ENCODE results near the gene BRSK1.

Gene BRSK1

DNA sequence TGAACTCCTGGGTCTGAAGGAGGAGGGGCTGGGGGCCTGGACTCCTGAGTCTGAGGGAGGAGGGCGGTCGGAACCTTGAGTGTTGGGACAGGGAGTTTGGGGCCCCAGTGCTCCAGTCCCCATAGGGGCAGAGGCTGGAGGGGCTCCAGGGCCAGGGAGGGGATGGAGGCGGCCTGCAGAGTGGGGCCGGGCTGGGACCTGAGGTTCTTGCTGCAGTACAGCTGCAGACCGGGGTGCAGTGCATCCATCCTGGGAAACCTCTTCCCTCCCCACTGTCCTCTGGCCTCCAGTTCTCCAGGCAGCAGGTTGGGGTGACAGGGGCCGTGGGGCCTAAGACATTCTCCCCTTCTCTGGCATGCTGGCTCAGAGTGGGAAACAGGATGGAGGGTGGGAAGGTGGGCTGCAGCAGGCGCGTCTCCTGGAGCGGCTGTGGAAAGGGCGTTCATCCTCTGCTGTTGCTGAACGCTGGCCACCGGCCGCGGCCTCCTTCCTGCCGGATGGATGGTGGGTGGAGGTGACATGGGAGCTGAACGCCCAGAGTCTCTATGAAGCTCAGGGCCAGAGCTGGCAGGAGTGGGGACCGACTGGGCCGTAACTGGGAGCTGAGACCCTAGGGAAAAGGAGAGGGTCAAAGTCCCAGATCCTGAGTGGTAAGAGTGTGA, 1.6 kb downstream of the BRSK1 start:
- H3K36me3 Mint-ChIP-seq (ENCODE audit: insufficient read depth): peaks cover 6% of the 10 kb centered on the region
- DNase-seq (no peak), ATAC-seq (replicated peaks) (no peak)
- no peaks in the 10 kb centered on the region for H3K27me3 Mint-ChIP-seq
- peak overlapping the region; percentile 48 to 62 for H3K4me3 Mint-ChIP-seq
- peak overlapping the region; percentile 62 to 66 for H3K27ac Mint-ChIP-seq
- H3K4me1 Mint-ChIP-seq (ENCODE audit: low read depth in 2 of 2): peaks cover 15 to 16% of the 10 kb centered on the region in 2 donors
- H3K9me3 Mint-ChIP-seq: no peaks in the 10 kb centered on the region

DNA sequence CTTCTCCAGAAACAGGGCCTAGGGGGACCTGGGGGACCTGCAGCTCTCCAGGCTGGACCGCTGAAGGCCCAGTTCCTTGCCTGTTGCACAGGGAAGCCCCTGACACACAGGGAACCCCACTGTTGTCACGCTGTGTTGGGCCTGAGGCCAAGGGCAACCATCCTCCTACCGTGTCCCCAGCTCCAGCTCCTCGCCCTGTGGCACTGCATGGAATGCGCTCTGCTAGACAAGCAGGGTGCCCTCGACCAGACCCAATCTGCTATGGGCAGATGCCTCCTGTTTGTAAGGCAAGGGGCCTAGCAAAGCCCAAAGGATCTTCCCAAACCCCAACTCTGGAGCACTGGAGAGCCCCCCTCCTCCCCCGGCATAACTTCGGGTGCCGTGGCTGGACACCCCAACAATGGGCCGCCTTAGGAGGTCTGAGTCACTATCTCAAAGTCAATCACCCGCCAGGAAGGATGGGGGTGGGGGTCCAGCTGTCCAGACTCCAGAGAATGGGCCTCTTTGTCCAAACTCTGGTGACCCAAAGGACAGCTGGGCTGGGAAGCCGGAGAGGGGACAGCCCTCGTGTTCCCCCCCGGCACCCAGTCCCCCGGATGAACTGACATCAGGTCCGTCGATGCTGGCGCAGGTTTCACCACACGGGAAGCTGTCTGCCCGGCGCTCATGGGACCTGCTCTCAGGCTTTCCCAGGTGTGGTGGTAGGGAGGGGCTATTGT, 3.7 kb downstream of the BRSK1 start:
- Mint-ChIP-seq H3K36me3 (ENCODE audit: insufficient read depth) (no peaks in the 10 kb centered on the region), H3K9me3 (no peaks in the 10 kb centered on the region), H3K27ac (peak overlapping the region in 1 of 2 donors; percentile 25)

DNA sequence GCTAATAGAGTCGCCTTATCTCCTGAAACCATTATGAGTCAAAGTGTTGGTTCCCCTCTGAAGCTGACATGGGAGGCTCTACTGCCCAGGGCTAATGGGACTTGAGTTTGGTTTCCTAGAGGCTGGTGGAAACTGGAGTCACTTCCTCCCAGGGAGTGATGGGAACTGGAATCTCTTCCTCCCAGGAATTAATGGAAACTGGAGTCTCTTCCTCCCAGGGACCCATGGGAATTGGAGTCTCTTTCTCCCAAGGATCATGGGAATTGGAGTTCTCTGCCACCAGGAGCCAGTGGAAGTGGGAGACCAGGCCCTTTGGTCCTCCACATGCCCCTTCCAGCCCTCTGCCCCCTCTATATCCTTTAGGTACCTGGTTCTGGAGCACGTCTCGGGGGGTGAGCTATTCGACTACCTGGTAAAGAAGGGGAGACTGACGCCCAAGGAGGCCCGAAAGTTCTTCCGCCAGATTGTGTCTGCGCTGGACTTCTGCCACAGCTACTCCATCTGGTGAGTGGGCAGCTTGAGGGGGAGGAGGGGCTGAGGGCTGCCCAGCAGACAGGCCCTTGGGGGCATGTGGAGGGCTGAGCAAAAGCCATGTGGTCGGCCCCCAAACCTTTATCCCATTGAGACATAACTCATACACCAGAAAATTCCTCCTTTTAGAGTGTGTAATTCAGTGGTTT, 5.5 kb downstream of the BRSK1 start:
- Mint-ChIP-seq H3K36me3 (ENCODE audit: insufficient read depth) (no peaks in the 10 kb centered on the region), H3K4me1 (ENCODE audit: low read depth in 2 of 2) (peaks cover 5 to 7% of the 10 kb centered on the region in 2 donors), H3K27ac (no peak overlapping the region), H3K27me3 (no peaks in the 10 kb centered on the region), H3K9me3 (no peaks in the 10 kb centered on the region), H3K4me3 (no peak overlapping the region)
- DNase-seq (no peak), ATAC-seq (replicated peaks) (no peak)

More for the DNA sequence above, 3.7 kb downstream of the BRSK1 start:
- DNase-seq (no peak), ATAC-seq (replicated peaks) (no peak)
- Mint-ChIP-seq H3K4me3 (no peak overlapping the region), H3K4me1 (ENCODE audit: low read depth in 2 of 2) (peaks cover 14 to 15% of the 10 kb centered on the region in 2 donors), H3K27me3 (no peaks in the 10 kb centered on the region)

DNA sequence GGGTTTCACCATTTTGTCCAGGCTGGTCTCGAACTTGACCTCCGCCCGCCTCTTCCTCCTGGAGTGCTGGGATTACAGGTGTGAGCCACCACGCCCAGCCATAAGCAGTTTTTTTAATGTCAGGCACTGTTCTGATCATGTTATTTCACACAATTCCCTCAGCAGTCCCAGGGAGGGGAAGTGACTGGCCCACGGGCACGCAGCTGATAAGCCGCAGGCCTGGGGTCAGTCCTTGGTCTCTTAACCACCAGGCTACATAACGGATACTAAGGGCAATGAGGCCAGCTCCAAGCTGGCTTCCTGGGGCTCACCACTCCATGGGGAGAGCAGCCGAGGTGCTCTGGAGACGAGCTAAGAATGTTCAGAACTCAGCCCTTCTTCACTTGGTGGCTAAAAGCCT, 13.5 kb downstream of the BRSK1 start:
- Mint-ChIP-seq H3K27me3 (no peaks in the 10 kb centered on the region), H3K4me1 (ENCODE audit: low read depth in 2 of 2) (peaks cover 4 to 25% of the 10 kb centered on the region in 2 donors), H3K36me3 (ENCODE audit: insufficient read depth) (peaks cover 24% of the 10 kb centered on the region), H3K9me3 (no peaks in the 10 kb centered on the region), H3K4me3 (no peak overlapping the region), H3K27ac (peak overlapping the region in 1 of 2 donors; percentile 15)
- no peak for ATAC-seq (replicated peaks)
- no peak for DNase-seq

DNA sequence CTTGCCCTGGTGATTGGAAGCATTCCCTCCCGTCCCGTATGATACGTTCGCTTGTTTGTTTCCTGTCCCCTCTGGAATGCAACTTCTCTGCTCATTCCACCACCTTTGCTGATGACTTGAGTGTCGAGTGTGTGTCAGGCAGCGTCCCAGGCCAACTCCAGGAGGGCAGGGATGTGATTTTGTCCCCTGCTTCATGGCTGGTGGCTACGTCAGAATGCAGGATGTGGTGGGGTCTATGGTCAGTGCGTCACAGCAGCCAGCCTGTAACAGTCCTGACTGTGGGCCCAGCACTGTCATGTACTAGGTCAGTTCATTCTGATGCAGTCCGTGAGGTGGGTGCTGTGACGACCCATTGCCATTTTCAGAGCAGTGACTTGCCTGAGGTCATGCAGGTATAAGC, 16.2 kb downstream of the BRSK1 start:
- Mint-ChIP-seq H3K36me3 (ENCODE audit: insufficient read depth) (peaks cover 19% of the 10 kb centered on the region), H3K27ac (peak overlapping the region in 1 of 2 donors; percentile 90), H3K9me3 (no peaks in the 10 kb centered on the region), H3K27me3 (no peaks in the 10 kb centered on the region), H3K4me1 (ENCODE audit: low read depth in 2 of 2) (peaks cover 4 to 25% of the 10 kb centered on the region in 2 donors), H3K4me3 (peak overlapping the region in 1 of 2 donors; percentile 28)
- no peak for DNase-seq
- no peak for ATAC-seq (replicated peaks)

DNA sequence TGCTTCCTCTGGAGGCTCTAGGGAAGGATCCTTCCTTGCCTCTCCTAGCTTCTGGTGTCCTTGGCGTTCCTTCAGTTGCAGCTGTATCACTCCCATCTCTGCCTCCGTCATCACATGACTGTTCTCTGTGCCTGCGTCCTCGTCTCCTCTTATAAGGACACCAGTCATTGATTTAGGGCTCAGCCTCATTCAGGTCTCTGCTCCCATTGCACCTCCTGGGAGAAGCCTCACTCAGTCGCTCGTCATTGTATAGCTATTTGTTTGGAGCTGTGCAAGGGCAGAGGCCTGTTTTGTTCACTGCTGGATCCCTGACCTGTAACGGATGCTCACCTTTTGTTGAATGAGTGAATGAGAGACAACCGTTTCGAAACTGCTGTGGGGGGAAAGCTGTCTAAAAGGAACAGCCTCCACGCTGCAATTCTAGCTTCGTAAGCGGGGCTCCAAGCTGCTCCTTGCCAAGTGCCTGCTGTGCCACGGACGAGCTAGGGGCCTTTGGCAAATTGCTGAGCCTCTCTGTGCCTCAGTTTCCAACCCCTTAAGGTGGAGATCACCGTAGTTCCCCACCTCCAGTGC, 17.2 kb downstream of the BRSK1 start:
- no peak for DNase-seq
- peak overlapping the region; percentile 75 to 84 for H3K4me3 Mint-ChIP-seq
- peaks cover 4 to 28% of the 10 kb centered on the region in 2 donors for H3K4me1 Mint-ChIP-seq (ENCODE audit: low read depth in 2 of 2)
- H3K36me3 Mint-ChIP-seq (ENCODE audit: insufficient read depth): peaks cover 19% of the 10 kb centered on the region
- H3K9me3 Mint-ChIP-seq: no peaks in the 10 kb centered on the region
- no peaks in the 10 kb centered on the region for H3K27me3 Mint-ChIP-seq
- H3K27ac Mint-ChIP-seq: peak overlapping the region in 1 of 2 donors; percentile 90
- ATAC-seq (replicated peaks): no peak

DNA sequence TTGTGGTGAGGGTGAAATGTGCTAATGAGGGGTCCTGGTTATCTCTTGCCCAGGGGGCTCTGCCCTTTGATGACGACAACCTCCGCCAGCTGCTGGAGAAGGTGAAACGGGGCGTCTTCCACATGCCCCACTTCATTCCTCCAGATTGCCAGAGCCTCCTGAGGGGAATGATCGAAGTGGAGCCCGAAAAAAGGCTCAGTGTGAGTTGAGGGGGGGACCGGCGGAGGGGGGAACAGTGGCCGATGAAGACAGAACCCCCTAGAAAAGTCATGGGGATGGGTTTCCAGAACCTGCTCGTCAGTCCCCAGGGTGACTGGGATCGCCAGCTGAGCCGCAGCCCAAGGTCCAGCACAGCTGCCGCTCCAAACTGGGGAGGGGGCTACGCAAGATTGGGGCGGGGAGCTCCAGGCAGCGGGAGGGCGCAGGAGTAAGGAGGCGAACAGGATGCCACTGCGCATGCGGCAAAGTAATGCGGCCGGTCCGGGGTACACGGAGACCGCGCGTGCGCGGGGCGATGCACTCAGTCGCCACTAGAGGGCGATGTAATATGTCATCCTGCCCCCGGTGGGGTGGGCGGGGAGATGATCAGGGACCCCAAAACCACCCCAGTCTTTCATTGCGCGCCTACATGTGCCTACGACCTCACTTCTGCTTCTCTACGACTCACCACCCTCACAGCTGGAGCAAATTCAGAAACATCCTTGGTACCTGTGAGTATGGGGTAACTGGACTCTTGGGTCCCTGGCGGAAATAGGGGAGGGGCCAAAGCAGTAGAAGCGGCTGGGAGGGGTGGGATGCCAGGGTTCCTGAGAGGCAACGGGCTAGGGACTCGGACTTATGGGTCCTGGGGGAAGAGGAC, 17.9 kb downstream of the BRSK1 start:
- Mint-ChIP-seq H3K36me3 (ENCODE audit: insufficient read depth) (peaks cover 19% of the 10 kb centered on the region), H3K4me3 (peak overlapping the region; percentile 75 to 84), H3K27ac (peak overlapping the region; percentile 88 to 89), H3K4me1 (ENCODE audit: low read depth in 2 of 2) (peaks cover 4 to 26% of the 10 kb centered on the region in 2 donors), H3K27me3 (no peaks in the 10 kb centered on the region), H3K9me3 (no peaks in the 10 kb centered on the region)
- DNase-seq (peak; percentile 95 to 97 (median 96)), ATAC-seq (replicated peaks) (peak; percentile 76)

DNA sequence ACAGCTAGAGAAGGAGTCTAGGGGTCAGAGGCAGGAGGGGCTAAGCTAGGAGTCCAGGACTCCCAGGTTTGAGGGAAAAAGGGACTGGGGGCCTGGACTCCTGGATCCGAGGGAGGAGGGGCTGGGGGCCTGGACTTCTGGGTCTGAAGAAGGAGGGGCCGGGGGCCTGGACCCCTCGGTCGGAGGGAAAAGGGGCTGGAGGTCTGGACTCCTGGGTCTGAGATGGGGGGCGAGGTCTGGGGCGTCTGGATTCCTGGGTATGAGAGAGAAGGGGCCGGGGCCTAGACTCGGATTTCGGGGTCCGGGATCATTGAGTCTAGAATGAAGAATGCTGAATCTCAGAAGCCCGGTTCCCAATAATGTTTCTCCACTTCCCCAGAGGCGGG, 18.5 kb downstream of the BRSK1 start:
- H3K27ac Mint-ChIP-seq: peak overlapping the region; percentile 88 to 89
- DNase-seq: no peak
- ATAC-seq (replicated peaks): no peak
- no peaks in the 10 kb centered on the region for H3K27me3 Mint-ChIP-seq
- H3K4me3 Mint-ChIP-seq: peak overlapping the region; percentile 75 to 84
- peaks cover 20% of the 10 kb centered on the region for H3K36me3 Mint-ChIP-seq (ENCODE audit: insufficient read depth)
- no peaks in the 10 kb centered on the region for H3K9me3 Mint-ChIP-seq
- peaks cover 4 to 26% of the 10 kb centered on the region in 2 donors for H3K4me1 Mint-ChIP-seq (ENCODE audit: low read depth in 2 of 2)

DNA sequence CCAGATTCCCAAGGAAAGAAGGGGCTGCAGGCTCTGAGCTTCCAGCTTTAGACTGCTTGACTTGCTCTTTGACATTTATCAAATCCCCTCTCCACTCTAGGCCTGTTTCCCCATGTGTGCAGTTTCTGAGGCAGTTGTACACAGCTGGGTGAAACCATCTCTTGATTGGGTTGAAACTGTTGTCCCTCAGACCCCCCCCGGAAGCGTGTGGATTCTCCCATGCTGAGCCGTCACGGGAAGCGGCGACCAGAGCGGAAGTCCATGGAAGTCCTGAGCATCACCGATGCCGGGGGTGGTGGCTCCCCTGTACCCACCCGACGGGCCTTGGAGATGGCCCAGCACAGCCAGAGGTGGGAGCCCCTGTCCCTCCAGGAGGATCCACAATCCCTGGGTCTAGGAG, 19.7 kb downstream of the BRSK1 start:
- Mint-ChIP-seq H3K27ac (no peak overlapping the region), H3K27me3 (no peaks in the 10 kb centered on the region), H3K9me3 (no peaks in the 10 kb centered on the region), H3K4me3 (no peak overlapping the region), H3K36me3 (ENCODE audit: insufficient read depth) (peaks cover 26% of the 10 kb centered on the region), H3K4me1 (ENCODE audit: low read depth in 2 of 2) (peaks cover 4 to 24% of the 10 kb centered on the region in 2 donors)
- DNase-seq: no peak
- ATAC-seq (replicated peaks): no peak

DNA sequence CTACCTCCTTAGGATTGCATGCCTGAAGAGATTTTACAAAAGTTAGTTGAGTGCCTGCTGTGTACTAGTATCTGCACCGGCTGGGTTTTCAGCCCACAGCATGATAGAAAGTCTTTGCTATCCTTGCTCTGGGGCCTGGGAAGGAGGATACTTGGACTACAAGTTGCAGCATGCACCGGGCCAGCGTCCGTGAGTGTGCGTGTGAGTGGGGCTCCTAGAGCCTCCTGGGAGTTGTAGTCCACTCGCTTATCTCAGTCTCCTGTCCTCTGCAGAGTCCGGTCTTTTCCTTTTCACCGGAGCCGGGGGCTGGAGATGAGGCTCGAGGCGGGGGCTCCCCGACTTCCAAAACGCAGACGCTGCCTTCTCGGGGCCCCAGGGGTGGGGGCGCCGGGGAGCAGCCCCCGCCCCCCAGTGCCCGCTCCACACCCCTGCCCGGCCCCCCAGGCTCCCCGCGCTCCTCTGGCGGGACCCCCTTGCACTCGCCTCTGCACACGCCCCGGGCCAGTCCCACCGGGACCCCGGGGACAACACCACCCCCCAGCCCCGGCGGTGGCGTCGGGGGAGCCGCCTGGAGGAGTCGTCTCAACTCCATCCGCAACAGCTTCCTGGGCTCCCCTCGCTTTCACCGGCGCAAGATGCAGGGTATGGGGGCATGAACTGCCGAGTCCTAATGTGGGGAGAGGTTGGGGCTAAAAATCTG, 20.6 kb downstream of the BRSK1 start:
- Mint-ChIP-seq H3K27ac (no peak overlapping the region), H3K36me3 (ENCODE audit: insufficient read depth) (peaks cover 16% of the 10 kb centered on the region), H3K27me3 (no peaks in the 10 kb centered on the region), H3K9me3 (no peaks in the 10 kb centered on the region), H3K4me3 (no peak overlapping the region), H3K4me1 (ENCODE audit: low read depth in 2 of 2) (peaks cover 4 to 21% of the 10 kb centered on the region in 2 donors)
- ATAC-seq (replicated peaks) (no peak), DNase-seq (no peak)

DNA sequence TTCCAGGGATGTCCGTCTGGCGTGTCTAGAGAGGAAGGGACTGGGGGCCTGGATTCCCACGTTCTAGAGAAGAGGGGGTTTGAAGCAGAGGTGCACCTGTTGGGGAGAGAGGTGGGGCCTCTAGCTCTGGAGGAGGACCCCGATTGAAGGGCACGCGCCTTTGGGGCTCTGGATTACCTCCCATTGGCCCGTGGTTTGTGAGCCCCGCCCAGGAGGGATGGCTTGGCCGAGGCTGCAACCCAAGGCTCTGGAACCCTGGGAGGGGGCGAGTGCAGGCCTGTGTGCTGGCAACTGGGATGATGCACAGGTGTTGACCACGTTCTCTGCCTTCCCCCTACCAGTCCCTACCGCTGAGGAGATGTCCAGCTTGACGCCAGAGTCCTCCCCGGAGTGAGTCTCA, 21.2 kb downstream of the BRSK1 start:
- Mint-ChIP-seq H3K27ac (peak overlapping the region in 1 of 2 donors; percentile 81), H3K27me3 (no peaks in the 10 kb centered on the region), H3K9me3 (no peaks in the 10 kb centered on the region), H3K4me1 (ENCODE audit: low read depth in 2 of 2) (peaks cover 4 to 18% of the 10 kb centered on the region in 2 donors), H3K4me3 (no peak overlapping the region), H3K36me3 (ENCODE audit: insufficient read depth) (peaks cover 16% of the 10 kb centered on the region)
- DNase-seq: no peak
- ATAC-seq (replicated peaks): no peak

DNA sequence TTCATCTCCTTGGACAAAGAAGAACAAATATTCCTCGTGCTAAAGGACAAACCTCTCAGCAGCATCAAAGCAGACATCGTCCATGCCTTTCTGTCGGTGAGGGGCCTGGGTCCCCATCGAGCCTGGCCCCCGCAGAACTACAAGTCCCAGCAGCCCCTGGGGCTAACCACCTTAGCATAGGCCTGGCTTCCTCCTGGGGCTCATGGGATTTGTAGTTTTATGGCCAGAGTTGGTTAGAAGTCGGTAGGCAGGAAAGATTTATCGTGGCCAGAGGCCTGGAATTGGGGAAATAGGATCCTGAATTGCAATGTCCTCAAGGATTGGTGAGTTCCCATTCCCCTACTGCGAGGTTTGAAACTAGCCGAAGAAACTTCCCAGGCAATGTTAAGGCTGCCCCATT, 21.7 kb downstream of the BRSK1 start:
- Mint-ChIP-seq H3K27ac (peak overlapping the region in 1 of 2 donors; percentile 81), H3K27me3 (no peaks in the 10 kb centered on the region), H3K4me3 (no peak overlapping the region), H3K36me3 (ENCODE audit: insufficient read depth) (peaks cover 16% of the 10 kb centered on the region), H3K9me3 (no peaks in the 10 kb centered on the region), H3K4me1 (ENCODE audit: low read depth in 2 of 2) (peaks cover 4 to 16% of the 10 kb centered on the region in 2 donors)
- peak; percentile 36 to 48 (median 39) for DNase-seq
- ATAC-seq (replicated peaks): peak; percentile 59

All from effector memory CD8-positive, alpha-beta T cell (primary cell).